OCI-LY7 (cell line): ENCODE results near the gene PRIMPOL. TPM values are rescaled to one million over a fixed set of nuclear protein-coding genes. Genes with fewer than 3 reads are reported as not detected.

Source experiments
- BruUV-seq: library from RNA; stranded (reverse); fragments of 400-500 nt; replicated peaks from 2 replicates; lab custom pipeline; 2021; lab: Mats Ljungman, UMichigan
- CTCF ChIA-PET: fragments of 300-600 bp; sonication (Branson Sonifier 250); formaldehyde crosslinking; loops from one replicate; lab custom pipeline; 2022; ENCODE audit warnings: antibody characterized with exemption; ENCODE audit not compliant: unreplicated experiment; lab: Charles Lee
- POLR2A ChIA-PET: fragments of 300-600 bp; sonication (Branson Sonifier 250); formaldehyde crosslinking; loops from one replicate; lab custom pipeline; 2022; ENCODE audit warnings: antibody characterized with exemption; lab: Charles Lee
- DNase-seq: peaks from one replicate; pipeline ENCODE4 v3.0.0-alpha.2; 2015; ENCODE audit warnings: low spot score
- H2AFZ ChIP-seq: fragments of 200-600 bp; sonication (generic), shearing (Covaris generic); 2 replicates; pipeline ENCODE4 v1.6.1; 2014; ENCODE audit warnings: mild to moderate bottlenecking, antibody characterized with exemption, low read length, moderate library complexity
- H3K27ac ChIP-seq: fragments of 200-600 bp; sonication (generic); 2 replicates; pipeline ENCODE4 v1.5.1; 2014; ENCODE audit warnings: mixed run types, low read depth, mild to moderate bottlenecking, moderate library complexity, low read length, inconsistent platforms; ENCODE audit not compliant: poor library complexity, severe bottlenecking
- H3K36me3 ChIP-seq: fragments of 200-600 bp; sonication (generic); 2 replicates; pipeline ENCODE4 v1.6.1; 2014; ENCODE audit warnings: mild to moderate bottlenecking, antibody characterized with exemption, low read length, moderate library complexity, mixed read lengths; ENCODE audit not compliant: insufficient read depth
- H3K4me1 ChIP-seq: fragments of 200-600 bp; sonication (generic); 2 replicates; pipeline ENCODE4 v1.5.1; 2014; ENCODE audit warnings: mild to moderate bottlenecking, low read length; ENCODE audit not compliant: insufficient read depth, poor library complexity, severe bottlenecking
- H3K4me2 ChIP-seq: fragments of 200-600 bp; sonication (generic); 2 replicates; pipeline ENCODE4 v1.6.1; 2014; ENCODE audit warnings: mild to moderate bottlenecking, low read length
- H3K4me3 ChIP-seq: fragments of 200-600 bp; sonication (generic); 2 replicates; pipeline ENCODE4 v1.5.1; 2014; ENCODE audit warnings: mild to moderate bottlenecking, low read depth, low read length; ENCODE audit not compliant: poor library complexity, severe bottlenecking
- H3K79me2 ChIP-seq: fragments of 200-600 bp; sonication (generic); 2 replicates; pipeline ENCODE4 v1.6.1; 2016; ENCODE audit warnings: low read depth, mild to moderate bottlenecking, low read length, moderate library complexity, mixed read lengths; ENCODE audit not compliant: insufficient read depth
- H3K9me2 ChIP-seq: fragments of 200-600 bp; sonication (generic); 2 replicates; pipeline ENCODE4 v1.6.1; 2016; ENCODE audit warnings: mild to moderate bottlenecking, low read length, mixed read lengths; ENCODE audit not compliant: insufficient read depth
- H3K9me3 ChIP-seq: fragments of 200-600 bp; sonication (generic); 2 replicates; pipeline ENCODE4 v1.6.1; 2014; ENCODE audit warnings: mild to moderate bottlenecking, mixed run types, low read length, mixed read lengths
- H4K20me1 ChIP-seq: fragments of 200-600 bp; sonication (generic); 2 replicates; pipeline ENCODE4 v1.6.1; 2014; ENCODE audit warnings: mild to moderate bottlenecking, antibody characterized with exemption, low read length, moderate library complexity, mixed read lengths; ENCODE audit not compliant: insufficient read depth
- CTCF ChIP-seq: fragments of 200-600 bp; sonication (generic); conservative IDR thresholded peaks from 2 replicates; pipeline ENCODE4 v1.5.1; 2014; ENCODE audit warnings: mild to moderate bottlenecking, antibody characterized with exemption, low read length, moderate library complexity, mixed read lengths
- EZH2phosphoT487 ChIP-seq: fragments of 200-600 bp; sonication (generic); IDR thresholded peaks from 2 replicates; pipeline ENCODE4 v1.6.1; 2018; ENCODE audit warnings: low read depth, borderline replicate concordance, mild to moderate bottlenecking, mixed run types, antibody characterized with exemption, low read length, moderate library complexity, mixed read lengths
- intact Hi-C: fragments of 100-400 bp; cut with micrococcal nuclease; formaldehyde crosslinking; loops from one replicate; pipeline ENCODE4 v1.10.0; 2022; ENCODE audit not compliant: unreplicated experiment
- total RNA-seq, 2 experiments: library from RNA; depleted of rRNA in 1 of 2; stranded (reverse); fragments of >200 nt in 1 of 2; shearing (Covaris generic) in 1 of 2; gene quantifications; 2 replicates each; pipeline ENCODE4 v1.2.3, GENCODE V29; 2014 to 2022

Gene PRIMPOL
- total RNA-seq, 2 experiments from 2014 or later, result 8.8 to 23.4 TPM

DNA sequence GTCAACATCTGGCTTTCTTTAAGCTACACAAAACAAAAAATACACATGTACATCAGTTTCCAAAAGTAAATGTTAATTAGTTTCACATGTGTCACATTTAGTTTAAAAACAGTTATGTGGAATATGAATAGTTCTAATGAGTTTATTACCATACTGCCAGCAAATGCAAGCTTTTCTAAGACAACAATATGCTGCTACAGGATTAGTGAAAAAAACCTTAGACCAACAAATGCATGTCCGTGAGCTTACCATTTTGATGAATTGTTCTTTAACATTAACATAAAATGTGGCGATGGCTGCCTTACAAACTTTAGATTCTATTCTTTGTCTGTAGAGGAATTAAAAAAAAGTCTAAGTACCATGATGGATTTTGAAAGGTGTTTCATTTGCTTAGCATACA, 52.6 kb downstream of the PRIMPOL start:
- no TSS peak for BruUV-seq
- H3K9me3 ChIP-seq, result no peaks in the 10 kb centered on the region
- no peak overlapping the region for H2AFZ ChIP-seq
- POLR2A ChIA-PET, result interaction anchor here (0.7 to 0.8 kb wide), 2 partner anchors 12 to 26 kb away, joined by 3 to 4 read pairs; no protein-coding TSS in a partner anchor
- no peaks in the 10 kb centered on the region for H4K20me1 ChIP-seq
- CTCF ChIA-PET, result no interaction called here
- H3K9me2 ChIP-seq, result no peaks in the 10 kb centered on the region
- H3K4me3 ChIP-seq, result no peak overlapping the region
- H3K79me2 ChIP-seq, result no peaks in the 10 kb centered on the region
- H3K4me2 ChIP-seq, result no peak overlapping the region
- intact Hi-C loops, result no loop called here
- TF ChIP-seq CTCF (no peak), EZH2phosphoT487 (no peak)
- no peak overlapping the region for H3K27ac ChIP-seq
- H3K36me3 ChIP-seq, result peaks cover 94% of the 10 kb centered on the region
- no peaks in the 10 kb centered on the region for H3K4me1 ChIP-seq
- no peak for DNase-seq

- Histone ChIP-seq H3K4me2 (no peak overlapping the region), H3K36me3 (peaks cover 99% of the 10 kb centered on the region), H2AFZ (no peak overlapping the region), H3K27ac (no peak overlapping the region), H3K9me2 (no peaks in the 10 kb centered on the region), H3K4me3 (no peak overlapping the region), H3K79me2 (peaks cover 6% of the 10 kb centered on the region; the same call in 1 of the 2 replicates), H4K20me1 (no peaks in the 10 kb centered on the region), H3K9me3 (peaks cover 8% of the 10 kb centered on the region; the same call in 1 of the 2 replicates), H3K4me1 (no peaks in the 10 kb centered on the region)
- no peak for TF ChIP-seq CTCF
- no peak for TF ChIP-seq EZH2phosphoT487
- no TSS peak for BruUV-seq
- DNase-seq, result no peak
- intact Hi-C loops, result no loop called here
- ChIA-PET CTCF (no interaction called here), POLR2A (interaction anchor here (1.1 kb wide), 1 partner anchor 10 kb away, joined by 3 read pairs; no protein-coding TSS in a partner anchor)
These were observed 56.2 kb downstream of the PRIMPOL start for GRCh38 chr4:184705692-184706091.

DNA sequence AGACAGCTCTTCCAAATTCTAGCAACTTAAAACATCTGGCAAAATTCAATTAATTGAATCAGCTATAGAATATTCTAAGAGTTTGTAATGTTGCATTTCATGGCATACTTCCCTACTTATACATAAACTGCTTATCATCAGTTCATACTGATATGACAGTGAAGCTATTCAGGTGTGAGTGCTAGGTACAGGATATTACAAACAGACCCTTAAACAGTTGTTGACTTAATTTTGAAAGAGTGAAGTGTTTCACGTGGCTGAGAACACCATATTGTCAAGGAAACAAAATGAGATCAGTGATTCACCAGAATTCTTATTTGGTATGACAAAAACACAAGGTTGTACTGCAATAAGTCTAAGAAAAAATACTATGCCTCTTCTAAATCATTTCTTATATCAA, 56.9 kb downstream of the PRIMPOL start:
- TF ChIP-seq CTCF (no peak), EZH2phosphoT487 (no peak)
- peaks cover 99% of the 10 kb centered on the region for H3K36me3 ChIP-seq
- ChIA-PET CTCF (no interaction called here), POLR2A (interaction anchor here (0.6 to 1.1 kb wide), 2 partner anchors 9 to 408 kb away, joined by 3 read pairs; no protein-coding TSS in a partner anchor)
- no peaks in the 10 kb centered on the region for H3K4me1 ChIP-seq
- H3K79me2 ChIP-seq, result peaks cover 6% of the 10 kb centered on the region; the same call in 1 of the 2 replicates
- peaks cover 8% of the 10 kb centered on the region; the same call in 1 of the 2 replicates for H3K9me3 ChIP-seq
- no TSS peak for BruUV-seq
- no peak overlapping the region for H3K4me3 ChIP-seq
- intact Hi-C loops, result no loop called here
- no peak overlapping the region for H3K4me2 ChIP-seq
- no peaks in the 10 kb centered on the region for H4K20me1 ChIP-seq
- no peaks in the 10 kb centered on the region for H3K9me2 ChIP-seq
- no peak for DNase-seq
- H3K27ac ChIP-seq, result no peak overlapping the region
- no peak overlapping the region for H2AFZ ChIP-seq
